HepG2 (cell line): Measurements from ENCODE around the gene ATP1A2. TPM values are rescaled to one million over a fixed set of nuclear protein-coding genes. Genes with fewer than 3 reads are reported as not detected.

Experiments
- ATAC-seq: fragments of 200-7000 bp; cut with Tn5 transposase; 3 replicates; pipeline ENCODE4 v1.9.1; 2020; ENCODE audit warnings: mild to moderate bottlenecking, moderate library complexity
- BruUV-seq: library from RNA; stranded (reverse); fragments of 400-500 nt; replicated peaks from 2 replicates; lab custom pipeline; 2021; lab: Mats Ljungman, UMichigan
- CTCF ChIA-PET: fragments of 300-600 bp; formaldehyde crosslinking; extraction: SDS; loops from one replicate; lab custom pipeline; 2021; ENCODE audit warnings: low total read pairs, inconsistent platforms, low intra/inter-chr PET ratio; lab: Yijun Ruan, JAX
- POLR2A ChIA-PET: fragments of 350-600 bp; sonication (Branson Sonifier 250); formaldehyde crosslinking; loops from one replicate; lab custom pipeline; 2020; ENCODE audit warnings: antibody characterized with exemption, inconsistent platforms; lab: Yijun Ruan, JAX
- DNase-seq: peaks from one replicate; pipeline ENCODE4 v3.0.0-alpha.2; 2015; ENCODE audit warnings: low spot score
- FAIRE-seq: peaks from 3 replicates; lab custom pipeline; 2011; peaks lifted over from hg19 to GRCh38; lab: Jason Lieb, UNC
- H2AFZ ChIP-seq: one replicate; pipeline ENCODE4 v1.6.1; 2011; ENCODE audit warnings: low read length, inconsistent platforms
- H3K27ac ChIP-seq: fragments of 300-600 bp; 3 replicates; pipeline ENCODE4 v1.8.0; 2011; ENCODE audit warnings: mixed run types, mild to moderate bottlenecking, mixed read lengths, low read length, inconsistent platforms; ENCODE audit not compliant: insufficient read depth; ENCODE audit errors: extremely low read length
- H3K27me3 ChIP-seq, 2 experiments: fragments of 200-600 bp in 1 of 2; 2 replicates in 1 of 2; 3 replicates in 1 of 2; pipeline versions ENCODE4 v1.6.0 to v1.8.0; 2011; ENCODE audit warnings: low read length in 2 of 2, mild to moderate bottlenecking in 2 of 2, moderate library complexity in 2 of 2, inconsistent platforms in 1 of 2; ENCODE audit not compliant: insufficient read depth in 2 of 2, control insufficient read depth in 1 of 2
- H3K36me3 ChIP-seq, 2 experiments: fragments of 200-600 bp in 1 of 2; replicated peaks in 1 of 2; 2 replicates in 1 of 2; 3 replicates in 1 of 2; pipeline versions ENCODE4 v1.5.1 to v1.8.0; 2011; ENCODE audit warnings: low read length in 2 of 2, inconsistent platforms in 1 of 2; ENCODE audit not compliant: insufficient read depth in 2 of 2, control insufficient read depth in 1 of 2
- H3K4me1 ChIP-seq: 2 replicates; pipeline ENCODE4 v1.5.1; 2012; ENCODE audit warnings: low read length, inconsistent platforms; ENCODE audit not compliant: insufficient read depth
- H3K4me2 ChIP-seq: 2 replicates; pipeline ENCODE4 v1.6.0; 2011; ENCODE audit warnings: low read depth, low read length, inconsistent platforms
- H3K4me3 ChIP-seq, 3 experiments: fragments of 200-600 bp in 1 of 3; sonication (generic), shearing (Covaris generic) in 1 of 3; replicated peaks in 1 of 3; 2 replicates each; pipeline ENCODE4 v1.5.1; 2011 to 2016; ENCODE audit warnings: low read length in 3 of 3, inconsistent platforms in 2 of 3, low read depth in 2 of 3, mild to moderate bottlenecking in 2 of 3, control low read depth in 1 of 3, mixed read lengths in 1 of 3; ENCODE audit not compliant: insufficient read depth in 1 of 3
- H3K79me2 ChIP-seq: one replicate; pipeline ENCODE4 v1.6.1; 2011; ENCODE audit warnings: low read length, inconsistent platforms; ENCODE audit not compliant: insufficient read depth
- H3K9ac ChIP-seq: 2 replicates; pipeline ENCODE4 v1.6.0; 2011; ENCODE audit warnings: mild to moderate bottlenecking, low read depth, low read length, inconsistent platforms; ENCODE audit not compliant: insufficient read depth
- H3K9me3 ChIP-seq: 2 replicates; pipeline ENCODE4 v1.5.1; 2012; ENCODE audit warnings: mild to moderate bottlenecking, low read length
- H4K20me1 ChIP-seq: 2 replicates; pipeline ENCODE4 v1.6.0; 2011; ENCODE audit warnings: inconsistent platforms, mild to moderate bottlenecking, low read length, moderate library complexity; ENCODE audit not compliant: insufficient read depth
- ELK4 ChIP-seq: sonication (generic); formaldehyde crosslinking; IDR thresholded peaks from 2 replicates; pipeline ENCODE4 v1.9.0; 2021; ENCODE audit warnings: missing genetic modification reagents, borderline replicate concordance
- HIC2 ChIP-seq: sonication (generic); formaldehyde crosslinking; IDR thresholded peaks from 2 replicates; pipeline ENCODE4 v1.9.0; 2022; ENCODE audit warnings: low read depth, missing genetic modification reagents
- HNF4A ChIP-seq: sonication (generic); formaldehyde crosslinking; IDR thresholded peaks from 2 replicates; pipeline ENCODE4 v1.4.0; 2020; ENCODE audit warnings: missing genetic modification reagents
- MEF2D ChIP-seq: sonication (generic); formaldehyde crosslinking; IDR thresholded peaks from 2 replicates; pipeline ENCODE4 v1.5.1; 2020; ENCODE audit warnings: mild to moderate bottlenecking, missing genetic modification reagents
- RARG ChIP-seq: sonication (generic); formaldehyde crosslinking; IDR thresholded peaks from 2 replicates; pipeline ENCODE4 v1.4.0; 2020; ENCODE audit warnings: low read depth, mild to moderate bottlenecking, missing genetic modification reagents
- ZBTB33 ChIP-seq: sonication (generic); formaldehyde crosslinking; IDR thresholded peaks from 2 replicates; pipeline ENCODE4 v1.4.0; 2020; ENCODE audit warnings: missing genetic modification reagents
- ZNF138 ChIP-seq: sonication (generic); formaldehyde crosslinking; IDR thresholded peaks from 2 replicates; pipeline ENCODE4 v1.5.0; 2020; ENCODE audit warnings: mild to moderate bottlenecking, low read depth, missing genetic modification reagents
- WGBS: methylation state at CpG from one replicate; pipeline ENCODE4 v1.1.6; 2017; ENCODE audit warnings: low lambda C conversion rate; 5-methylcytosine and 5-hydroxymethylcytosine counted together
- in situ Hi-C: cut with HindIII; loops from 2 replicates; pipeline ENCODE4 v1.10.0; 2017; ENCODE audit warnings: low pct_unique_long_range_greater_than_20kb; ENCODE audit not compliant: extremely low pct_ligation_motif_present
- intact Hi-C: fragments of 100-400 bp; cut with micrococcal nuclease; formaldehyde crosslinking; loops from one replicate; pipeline ENCODE4 v1.10.0; 2022; ENCODE audit not compliant: unreplicated experiment
- polyA plus RNA-seq, 8 experiments: library from polyadenylated mRNA; depleted of rRNA in 3 of 8; stranded (reverse) in 7 of 8; unstranded in 1 of 8; fragments of >200 nt; fragmentation: Illumina TruSeq in 4 of 8; extraction: Trizol in 4 of 8; gene quantifications; 2 replicates each; pipeline versions ENCODE4 v1.2.1 to v1.2.3, GENCODE V29; 2011 to 2016; ENCODE audit warnings: low read depth in 4 of 8, missing spikeins in 1 of 8, mixed read lengths in 1 of 8; ENCODE audit not compliant: insufficient read depth in 1 of 8
- total RNA-seq, 5 experiments: library from RNA; depleted of rRNA; stranded (reverse); fragments of >200 nt; fragmentation: Illumina TruSeq; extraction: Trizol; gene quantifications; 2 replicates each; pipeline ENCODE4 v1.2.3, GENCODE V29; 2016; ENCODE audit warnings: low read depth in 1 of 5

Gene ATP1A2
- total and polyA plus RNA-seq, 2 of the 13 experiments (the other 11 are each of a cell fraction or from before 2014, with no cell fraction given): 0.16 TPM; not detected in 1

- TF ChIP-seq HIC2 (CRISPR knock-in tag) (0 out of 2 replicates have a peak, but pooled peaks have one; percentile 43), ZBTB33 (peak; percentile 52; the same call in 1 of the 2 replicates), HNF4A (peak; percentile 9; the same call in 1 of the 2 replicates)
- TF ChIP-seq, all 625 proteins: peak for 8
Observed at GRCh38 chr1:160093624-160094290, 21.8 kb upstream of the ATP1A2 start (continued).

GRCh38 chr1:160094291-160094625, 21.3 kb upstream of the ATP1A2 start:
- H3K4me1 ChIP-seq: peaks cover 45% of the 10 kb centered on the region
- FAIRE-seq: no peak
- CTCF ChIA-PET: no interaction called here
- TF ChIP-seq RARG (CRISPR knock-in tag) (no peak), ZNF138 (CRISPR knock-in tag) (no peak), ELK4 (CRISPR knock-in tag) (no peak), MEF2D (CRISPR knock-in tag) (no peak)

More at GRCh38 chr1:160094291-160094625, 21.3 kb upstream of the ATP1A2 start:
- no peak overlapping the region for H3K9ac ChIP-seq
- intact Hi-C loops (no loop called here), in situ Hi-C loops (no loop called here)
- no peaks in the 10 kb centered on the region for H3K9me3 ChIP-seq
- H2AFZ ChIP-seq: no peak overlapping the region
- peaks cover 18% of the 10 kb centered on the region for H3K79me2 ChIP-seq
- H4K20me1 ChIP-seq: no peaks in the 10 kb centered on the region
- no peak overlapping the region for H3K27ac ChIP-seq
- 95% methylated on average over 4 of the region's 4 CpGs for WGBS
- DNase-seq: no peak
- no peaks in the 10 kb centered on the region for H3K27me3 ChIP-seq
- H3K36me3 ChIP-seq: peaks cover 10 to 13% of the 10 kb centered on the region in 2 experiments; a peak in 4 of 5 replicates
- no peak overlapping the region for H3K4me3 ChIP-seq
- no TSS peak for BruUV-seq
- POLR2A ChIA-PET: no interaction called here
- H3K4me2 ChIP-seq: 0 out of 2 replicates have a peak overlapping the region, but pooled peaks have one; percentile 18
- no peak for ATAC-seq
